ENCODE measurements around the gene ZNF565.
"Not testable (repeated sequence)": the region's sequence is repeated elsewhere in the genome, so short reads cannot be mapped to it uniquely, and the experiment has no call there.

ZNF565 gene

GRCh38 chr19:36149673-36150406 is 64.6 kb downstream of the ZNF565 start:
- DNase-seq (ENCODE audit: low spot score): no peak

- DNase-seq (ENCODE audit: low spot score): no peak
Observed at GRCh38 chr19:36144624-36145023, 69.8 kb downstream of the ZNF565 start.

- no peak for DNase-seq (ENCODE audit: low spot score)
Observed at GRCh38 chr19:36142496-36142895, 72.0 kb downstream of the ZNF565 start.

- no peak for DNase-seq (ENCODE audit: low spot score)
Observed at GRCh38 chr19:36142046-36142445, 72.4 kb downstream of the ZNF565 start.

- peak; percentile 95 for DNase-seq (ENCODE audit: low spot score)
Observed at GRCh38 chr19:36141039-36141927, 73.2 kb downstream of the ZNF565 start.

- DNase-seq (ENCODE audit: low spot score): peak; percentile 64
Observed at GRCh38 chr19:36140304-36141038, 74.0 kb downstream of the ZNF565 start.

GRCh38 chr19:36139473-36140303 is 74.8 kb downstream of the ZNF565 start, which contains the start of gene CAPNS1:
Gene CAPNS1 (plus strand): TSS chr19:36140066. CDS start chr19:36141012, 946 bp downstream.
- peak; percentile 98 for DNase-seq (ENCODE audit: low spot score)

- no peak for DNase-seq (ENCODE audit: low spot score)
Observed at GRCh38 chr19:36139120-36139472, 75.4 kb downstream of the ZNF565 start.

GRCh38 chr19:36136964-36137686 is 77.3 kb downstream of the ZNF565 start:
- peak; percentile 81 for DNase-seq (ENCODE audit: low spot score)

- DNase-seq (ENCODE audit: low spot score): not testable (repeated sequence)
Observed at GRCh38 chr19:36134867-36135266, 79.6 kb downstream of the ZNF565 start.
